Right lung (tissue), 10 donors: ENCODE results near the gene SELENOP. TPM values are rescaled to one million over a fixed set of nuclear protein-coding genes. Genes with fewer than 3 reads are reported as not detected.
"Not testable (repeated sequence)": the region's sequence is repeated elsewhere in the genome, so short reads cannot be mapped to it uniquely, and the experiment has no call there.

ENCODE experiments used
- DNase-seq, 2 donors: peaks; one replicate each; pipeline ENCODE4 v3.0.0-alpha.2; 2013
- long read RNA-seq, 8 donors: transcript quantifications; one replicate each; lab custom pipeline, GENCODE V29; 2026
- polyA plus RNA-seq, 5 donors: library from polyadenylated mRNA; unstranded; fragments of 120-200 nt; gene quantifications; one replicate each; pipeline versions ENCODE4 v1.2.1 to v1.2.3, GENCODE V29; 2013; ENCODE audit warnings: inconsistent platforms in 1 of 5, low replicate concordance in 1 of 5; ENCODE audit not compliant: insufficient read length in 5 of 5, insufficient read depth in 1 of 5

Gene SELENOP, protein sequence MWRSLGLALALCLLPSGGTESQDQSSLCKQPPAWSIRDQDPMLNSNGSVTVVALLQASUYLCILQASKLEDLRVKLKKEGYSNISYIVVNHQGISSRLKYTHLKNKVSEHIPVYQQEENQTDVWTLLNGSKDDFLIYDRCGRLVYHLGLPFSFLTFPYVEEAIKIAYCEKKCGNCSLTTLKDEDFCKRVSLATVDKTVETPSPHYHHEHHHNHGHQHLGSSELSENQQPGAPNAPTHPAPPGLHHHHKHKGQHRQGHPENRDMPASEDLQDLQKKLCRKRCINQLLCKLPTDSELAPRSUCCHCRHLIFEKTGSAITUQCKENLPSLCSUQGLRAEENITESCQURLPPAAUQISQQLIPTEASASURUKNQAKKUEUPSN
- 100 to 1,000 TPM; 408 to 914 (median 826) TPM for polyA plus RNA-seq
- long read RNA-seq, donor 1, transcript SELENOP-213 (3 exons, 653 nt): minor isoform, 8 of 480 reads
- long read RNA-seq, donor 1, transcript SELENOP-205 (2 exons, 606 nt): minor isoform, 7 of 480 reads
- long read RNA-seq, donor 1, transcript SELENOP-214 (5 exons, 2,243 nt): major isoform, 357 of 480 reads
- long read RNA-seq, donor 1, transcript SELENOP-202 (3 exons, 799 nt): minor isoform, 38 of 480 reads
- long read RNA-seq, donor 1, partial matches to known transcripts: 41 of 480 reads
- long read RNA-seq, donor 1, other reads (novel, unspliced or antisense): 26 of 480 reads
- long read RNA-seq, donor 2, full-length matches to known transcripts: 204 of 230 reads
- long read RNA-seq, donor 2, partial matches to known transcripts: 18 of 230 reads
- long read RNA-seq, donor 2, other reads (novel, unspliced or antisense): 8 of 230 reads
- long read RNA-seq, donor 3, transcript SELENOP-213 (3 exons, 653 nt): minor isoform, 6 of 225 reads
- long read RNA-seq, donor 3, transcript SELENOP-214 (5 exons, 2,243 nt): major isoform, 155 of 225 reads
- long read RNA-seq, donor 3, transcript SELENOP-202 (3 exons, 799 nt): minor isoform, 20 of 225 reads
- long read RNA-seq, donor 3, partial matches to known transcripts: 30 of 225 reads
- long read RNA-seq, donor 3, other reads (novel, unspliced or antisense): 10 of 225 reads
- long read RNA-seq, donor 4, transcript SELENOP-214 (5 exons, 2,243 nt): major isoform, 178 of 238 reads
- long read RNA-seq, donor 4, transcript SELENOP-202 (3 exons, 799 nt): minor isoform, 16 of 238 reads
- long read RNA-seq, donor 4, transcript SELENOP-208 (6 exons, 787 nt): minor isoform, 5 of 238 reads
- long read RNA-seq, donor 4, transcript SELENOP-205 (2 exons, 606 nt): minor isoform, 5 of 238 reads
- long read RNA-seq, donor 4, partial matches to known transcripts: 27 of 238 reads
- long read RNA-seq, donor 4, other reads (novel, unspliced or antisense): 5 of 238 reads
- long read RNA-seq, donor 5, transcript SELENOP-205 (2 exons, 606 nt): minor isoform, 6 of 518 reads
- long read RNA-seq, donor 5, transcript SELENOP-213 (3 exons, 653 nt): minor isoform, 21 of 518 reads
- long read RNA-seq, donor 5, transcript SELENOP-214 (5 exons, 2,243 nt): major isoform, 360 of 518 reads
- long read RNA-seq, donor 5, transcript SELENOP-202 (3 exons, 799 nt): minor isoform, 53 of 518 reads
- long read RNA-seq, donor 5, partial matches to known transcripts: 48 of 518 reads
- long read RNA-seq, donor 5, other reads (novel, unspliced or antisense): 27 of 518 reads
- long read RNA-seq, donor 6, full-length matches to known transcripts: 286 of 320 reads
- long read RNA-seq, donor 6, partial matches to known transcripts: 21 of 320 reads
- long read RNA-seq, donor 6, other reads (novel, unspliced or antisense): 13 of 320 reads
- long read RNA-seq, donor 7, full-length matches to known transcripts: 217 of 238 reads
- long read RNA-seq, donor 7, partial matches to known transcripts: 21 of 238 reads
- long read RNA-seq, donor 7, other reads (novel, unspliced or antisense): 0 of 238 reads
- long read RNA-seq, donor 8, transcript SELENOP-214 (5 exons, 2,243 nt): major isoform, 89 of 123 reads
- long read RNA-seq, donor 8, transcript SELENOP-202 (3 exons, 799 nt): minor isoform, 9 of 123 reads
- long read RNA-seq, donor 8, partial matches to known transcripts: 16 of 123 reads
- long read RNA-seq, donor 8, other reads (novel, unspliced or antisense): 5 of 123 reads

DNA sequence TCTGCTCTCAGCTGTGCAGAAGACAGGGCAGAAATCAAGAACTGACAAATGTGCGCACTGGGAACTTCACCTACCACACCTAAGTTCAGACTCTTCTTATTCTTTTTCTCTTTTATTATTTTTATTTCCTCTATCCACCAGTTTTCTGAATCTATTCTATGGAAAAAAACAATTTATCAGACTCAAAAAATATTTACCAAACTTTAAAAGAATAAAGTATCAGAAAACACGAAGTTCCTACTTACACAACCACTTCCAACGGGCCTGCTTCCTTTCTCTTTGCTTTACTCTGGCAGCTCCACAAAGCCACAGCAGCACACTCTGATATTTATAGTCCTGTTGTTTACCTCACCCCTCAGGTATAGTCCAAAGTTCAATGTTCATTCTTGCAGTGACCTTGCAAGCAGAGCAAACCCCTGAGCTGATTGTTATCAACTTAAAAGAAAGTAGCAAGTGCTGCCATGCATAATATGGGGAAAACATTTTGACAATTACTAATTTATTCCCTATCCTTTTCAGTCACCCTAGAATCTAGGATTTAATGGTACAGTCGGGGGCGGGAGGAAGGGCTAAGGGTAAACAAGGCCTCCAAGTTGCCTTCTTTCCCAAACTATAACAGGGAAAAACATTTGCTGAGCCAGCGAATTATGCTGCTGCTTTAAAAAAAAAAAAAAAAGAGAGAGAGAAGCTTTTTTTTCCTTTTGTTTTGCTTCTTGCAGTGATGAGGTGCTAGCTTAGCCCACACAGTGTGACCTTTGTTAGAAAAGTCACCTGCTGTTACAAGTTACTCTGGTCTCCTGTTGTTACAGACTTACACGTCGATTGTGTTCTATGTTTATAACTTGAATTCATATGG, at the start of gene SELENOP:
TSS of gene SELENOP (minus strand) at position 302 of the 856 bp plus-strand sequence. CDS start 3,539 bp downstream, outside the sequence.
- peak; percentile 92 to 93 for DNase-seq

DNA sequence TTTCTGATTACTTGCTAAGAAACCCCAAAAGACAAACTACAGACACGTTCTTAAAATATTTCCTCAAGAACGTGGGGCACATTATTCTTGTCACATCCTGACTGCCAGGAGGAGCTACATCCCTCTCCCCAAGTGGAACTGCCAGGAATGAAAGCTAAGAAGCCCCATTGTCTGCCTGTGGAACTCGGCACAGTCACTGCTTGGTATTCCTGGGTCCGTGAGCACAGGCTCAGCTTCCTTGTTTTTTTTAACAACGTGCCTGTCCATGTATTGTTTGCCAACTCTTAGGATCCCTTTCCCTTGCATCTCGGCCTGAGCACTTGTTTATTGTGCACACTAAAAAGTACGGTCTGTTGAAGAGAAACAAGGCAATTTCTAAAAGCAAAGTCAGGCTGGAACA, 47.0 kb upstream of the SELENOP start:
- no peak for DNase-seq

DNA sequence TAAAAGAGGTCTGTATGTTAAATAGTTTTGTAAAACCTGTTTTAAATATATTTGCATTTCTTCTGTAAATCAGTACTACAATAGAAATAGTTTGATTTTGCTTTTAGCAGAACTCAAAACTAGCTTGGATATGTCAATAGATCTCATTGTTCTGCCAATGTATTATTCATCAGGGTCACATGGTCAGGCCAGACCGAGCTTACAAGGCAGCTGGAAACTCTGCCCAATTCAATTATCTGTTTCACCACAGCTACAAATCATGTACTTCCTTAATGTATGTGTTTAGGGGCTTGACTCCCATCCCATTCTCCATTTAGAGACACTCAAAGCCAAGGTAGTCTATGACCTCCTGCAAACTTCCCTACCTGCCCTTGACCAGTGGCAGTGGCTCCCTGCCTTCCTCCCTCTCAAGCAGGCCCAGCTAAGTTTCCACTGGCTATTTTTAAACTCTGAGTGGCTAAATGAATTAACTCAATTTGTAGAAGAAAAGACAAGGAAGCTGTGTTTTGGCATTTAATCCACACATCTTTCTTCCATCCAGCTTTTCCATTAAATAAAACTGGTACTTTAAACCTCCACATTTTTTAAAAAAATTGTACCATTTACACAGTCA, 46.4 kb upstream of the SELENOP start:
- DNase-seq: no peak

DNA sequence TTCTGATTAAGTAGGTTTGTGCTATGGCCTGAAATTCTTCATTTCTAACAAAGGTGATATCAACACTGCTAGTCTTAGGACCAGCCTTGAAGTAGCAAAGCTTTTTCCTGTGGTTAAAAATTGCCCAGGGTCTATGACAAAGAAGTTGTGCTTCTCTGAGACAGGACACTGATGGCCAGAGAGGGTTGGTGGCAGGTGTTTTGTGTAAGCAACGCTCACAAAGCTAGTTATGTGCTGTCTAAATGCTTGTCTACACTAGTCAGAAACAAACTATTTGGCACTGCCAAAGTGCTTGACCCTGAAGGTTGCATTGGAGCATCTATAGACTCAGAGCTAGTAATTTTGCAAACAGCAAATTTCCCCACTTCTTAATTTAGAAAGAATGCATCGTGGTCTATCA, 44.1 kb upstream of the SELENOP start:
- DNase-seq: no peak

DNA sequence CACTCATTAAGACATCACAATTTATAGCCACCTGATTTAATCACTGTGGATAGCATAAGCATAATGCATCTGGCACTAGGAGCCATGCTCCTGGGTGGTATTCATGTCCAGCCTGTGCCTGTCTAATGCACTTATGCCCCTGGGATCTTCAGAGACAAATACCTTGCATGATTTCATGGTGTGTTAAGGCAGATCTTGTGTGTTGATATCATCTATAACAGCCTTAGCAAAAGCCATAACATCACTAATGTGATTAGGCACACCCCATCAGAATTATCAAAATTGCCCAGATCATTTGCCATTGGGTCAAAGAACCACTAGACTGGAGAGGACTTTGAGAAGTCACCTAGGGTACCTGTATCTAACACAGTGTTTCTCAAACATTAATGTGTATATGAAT, 43.7 kb upstream of the SELENOP start:
- DNase-seq: no peak

DNA sequence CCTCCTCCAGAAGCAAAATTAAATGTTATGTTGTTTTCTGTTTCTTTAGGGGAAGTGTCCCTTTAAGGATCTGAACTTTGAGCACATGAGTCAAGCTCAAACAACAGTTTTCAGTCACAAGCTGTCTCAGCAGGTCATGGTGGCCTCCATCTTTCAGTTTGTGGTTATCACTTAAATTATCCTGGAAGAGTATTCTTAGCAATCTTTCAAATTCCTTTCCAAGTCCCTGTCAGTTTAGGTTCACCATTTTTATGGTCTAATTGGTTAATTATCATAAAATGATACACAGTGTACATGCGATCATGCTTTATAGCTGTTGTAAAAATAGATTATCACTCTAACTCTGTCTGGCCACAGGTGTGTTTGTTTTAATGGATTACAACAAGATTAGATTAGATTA, 43.1 kb upstream of the SELENOP start:
- DNase-seq: no peak

DNA sequence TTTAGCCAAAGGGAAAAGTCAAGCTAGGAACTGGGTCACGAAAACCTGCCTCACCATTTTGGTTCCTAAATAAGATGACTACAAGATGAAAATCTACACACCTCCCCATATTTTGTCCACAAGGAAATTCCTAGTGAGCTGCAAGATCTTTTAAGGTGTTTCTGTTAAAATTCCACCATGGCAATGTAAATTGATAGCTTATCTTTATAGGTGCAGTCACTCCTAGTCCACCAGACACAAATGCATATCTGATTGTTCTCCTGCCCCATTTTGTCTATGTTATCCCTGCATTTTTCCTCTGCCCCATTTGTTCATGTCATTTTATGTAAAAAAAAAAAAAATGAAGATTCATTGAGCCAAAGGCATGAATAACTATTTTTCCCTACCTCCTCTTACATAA, 41.1 kb upstream of the SELENOP start:
- no peak for DNase-seq

DNA sequence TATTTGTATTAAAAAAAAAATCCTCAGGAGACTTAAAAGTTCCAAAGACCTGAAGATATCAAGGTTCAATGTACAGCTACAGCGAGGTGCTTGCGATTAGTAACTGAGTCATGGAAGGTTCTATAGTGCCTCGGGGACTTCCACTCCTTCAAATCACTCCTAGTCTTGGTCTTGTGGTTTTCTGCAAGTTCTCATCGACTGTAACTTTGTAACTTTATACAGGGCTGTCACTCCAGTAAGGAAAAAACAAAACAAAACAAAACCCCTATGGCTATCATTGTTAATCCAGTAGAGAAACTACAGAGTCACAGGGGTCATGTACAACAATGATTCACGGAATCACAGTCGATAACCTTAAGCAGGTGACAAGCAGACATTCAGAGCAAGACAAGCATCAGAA, 39.8 kb upstream of the SELENOP start:
- no peak for DNase-seq

DNA sequence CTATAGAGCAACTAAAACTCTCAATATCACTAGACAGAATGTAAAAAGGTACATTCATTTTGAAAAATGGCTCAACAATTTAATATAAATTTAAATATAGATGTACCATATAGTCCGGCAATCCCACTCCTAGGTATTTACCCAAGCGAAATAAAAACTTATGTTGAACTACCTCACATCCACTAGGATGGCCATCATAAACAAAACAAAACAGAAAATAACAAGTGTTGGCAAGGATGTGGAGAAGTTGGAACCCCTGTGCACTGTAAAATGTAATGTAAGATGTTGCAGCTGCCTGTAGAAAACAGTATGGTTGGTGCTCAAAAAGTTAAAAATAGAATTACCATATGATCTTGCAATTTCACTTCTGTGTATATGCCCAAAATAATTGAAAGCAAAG, 36.9 kb upstream of the SELENOP start:
- no peak for DNase-seq

DNA sequence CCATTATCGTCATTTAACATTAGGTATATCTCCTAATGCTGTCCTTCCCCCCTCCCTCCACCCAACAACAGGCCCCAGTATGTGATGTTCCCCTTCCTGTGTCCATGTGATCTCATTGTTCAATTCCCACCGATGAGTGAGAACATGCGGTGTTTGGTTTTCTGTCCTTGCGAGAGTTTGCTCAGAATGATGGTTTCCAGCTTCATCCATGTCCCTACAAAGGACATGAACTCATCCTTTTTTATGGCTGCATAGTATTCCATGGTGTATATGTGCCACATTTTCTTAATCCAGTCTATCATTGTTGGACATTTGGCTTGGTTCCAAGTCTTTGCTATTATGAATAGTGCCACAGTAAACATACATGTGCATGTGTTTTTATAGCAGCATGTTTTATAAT, 32.7 kb upstream of the SELENOP start:
- DNase-seq: not testable (repeated sequence)

DNA sequence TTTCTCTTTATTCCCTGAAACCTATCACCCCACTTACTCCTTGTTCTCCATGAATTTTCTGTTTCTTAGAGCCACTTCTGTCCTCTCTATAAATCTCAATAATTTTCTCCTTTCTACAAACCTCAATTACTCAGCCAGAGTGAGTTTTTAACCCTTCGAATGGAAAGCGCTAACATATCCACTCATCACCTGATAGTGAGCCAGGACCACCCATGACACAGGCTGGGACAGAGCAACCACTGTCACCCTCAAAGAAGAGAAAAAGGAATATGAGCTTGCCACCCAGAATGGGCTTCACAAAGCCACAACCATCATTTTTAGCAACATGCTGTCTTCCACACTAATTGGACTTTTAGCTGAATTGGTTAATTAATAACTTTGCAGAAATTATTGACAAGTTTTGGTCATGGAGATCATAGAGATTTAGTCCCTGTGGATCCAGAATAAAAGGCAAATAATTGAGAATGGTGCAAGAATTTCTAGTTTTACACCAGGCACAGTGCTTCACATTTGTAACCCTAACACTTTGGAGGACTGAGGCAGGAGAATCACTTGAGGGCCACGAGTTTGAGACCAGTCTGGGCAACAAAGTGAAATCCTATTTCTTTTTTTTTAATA, 32.1 kb upstream of the SELENOP start:
- no peak for DNase-seq

DNA sequence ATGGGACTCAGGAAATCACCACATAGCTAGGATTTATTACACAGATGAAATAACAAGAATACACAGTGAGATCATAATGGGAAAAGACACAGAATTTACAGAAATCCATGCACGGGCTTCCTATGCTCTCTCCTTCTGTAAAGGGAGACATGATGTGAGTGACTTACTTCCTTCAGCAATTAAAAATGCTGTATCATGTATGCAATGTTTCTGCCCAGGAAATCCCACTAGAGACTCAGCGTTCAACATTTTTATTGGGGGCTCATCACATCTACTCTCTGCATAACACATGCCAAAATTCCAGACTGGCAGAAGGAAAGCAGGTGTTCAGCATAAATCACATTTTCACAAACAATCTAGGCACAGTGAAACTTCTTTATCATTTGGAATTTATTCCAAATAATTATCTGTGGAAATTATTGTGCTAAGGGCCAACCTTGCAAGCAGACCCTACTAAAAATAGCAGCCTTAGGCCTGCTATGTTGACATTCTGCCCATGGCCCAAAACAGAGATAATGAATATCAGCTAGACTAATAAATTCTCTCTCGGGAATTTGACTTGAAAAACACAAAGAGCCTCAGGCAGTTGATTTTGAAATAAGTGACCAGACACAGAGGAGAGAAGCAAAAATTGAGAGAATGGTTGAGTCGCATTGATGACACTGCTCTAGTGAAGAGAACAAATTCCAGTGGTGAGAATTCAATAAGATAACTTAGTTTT, 31.4 kb upstream of the SELENOP start:
- no peak for DNase-seq

DNA sequence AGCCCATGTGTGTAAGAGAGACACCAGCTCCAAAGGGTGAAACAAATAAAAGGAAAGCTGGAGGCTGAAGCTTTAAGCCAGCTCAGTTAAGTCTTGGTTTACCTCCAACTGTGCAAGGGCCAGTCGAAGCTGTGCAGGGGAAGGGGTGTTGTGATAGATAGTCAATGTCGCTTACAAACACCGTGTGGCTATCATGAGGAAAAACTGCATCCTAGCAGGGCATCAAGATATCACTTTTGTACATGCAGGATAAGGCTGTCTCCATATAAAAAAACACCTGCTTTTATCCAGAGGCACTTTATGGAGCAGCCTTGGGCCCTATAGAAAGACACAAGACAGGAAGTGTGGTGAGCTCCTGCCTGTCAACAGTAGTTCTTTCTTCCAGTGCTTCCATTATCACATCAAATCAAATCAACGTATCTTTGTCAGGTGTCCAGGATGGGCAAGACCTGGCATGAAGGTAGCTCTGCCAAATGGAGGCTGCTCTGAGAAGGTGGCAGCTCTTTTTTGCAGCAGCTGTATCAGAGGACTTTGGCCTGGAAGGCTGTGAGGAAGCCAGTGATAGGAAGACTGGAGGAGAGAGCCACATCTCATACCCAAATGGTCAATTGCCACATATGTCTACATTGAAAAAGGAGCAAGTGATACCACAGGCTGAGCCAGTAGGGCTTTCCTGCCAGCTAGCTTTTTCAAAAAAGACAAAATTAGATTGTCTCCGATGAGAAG, 29.3 kb upstream of the SELENOP start:
- DNase-seq: no peak

DNA sequence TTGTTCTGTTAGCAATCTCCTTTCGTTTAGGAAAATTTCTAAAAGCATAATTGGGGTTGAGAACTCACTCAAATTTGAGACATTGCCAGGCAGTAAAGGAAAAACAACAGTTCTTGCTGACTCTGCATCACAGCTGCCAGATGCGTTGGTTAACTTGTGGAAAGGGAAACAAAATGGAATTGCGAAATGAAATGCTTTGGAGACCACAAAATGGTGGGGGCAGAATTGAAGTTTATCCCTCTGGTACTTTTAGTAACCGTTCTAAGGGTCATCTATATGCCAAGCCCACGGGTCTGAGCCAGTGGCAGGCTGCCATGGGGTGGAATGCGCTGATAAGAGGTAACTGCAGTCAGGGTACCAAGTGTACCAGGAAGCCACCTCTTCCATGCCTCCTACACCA, 28.6 kb upstream of the SELENOP start:
- peak; percentile 87 to 94 for DNase-seq

DNA sequence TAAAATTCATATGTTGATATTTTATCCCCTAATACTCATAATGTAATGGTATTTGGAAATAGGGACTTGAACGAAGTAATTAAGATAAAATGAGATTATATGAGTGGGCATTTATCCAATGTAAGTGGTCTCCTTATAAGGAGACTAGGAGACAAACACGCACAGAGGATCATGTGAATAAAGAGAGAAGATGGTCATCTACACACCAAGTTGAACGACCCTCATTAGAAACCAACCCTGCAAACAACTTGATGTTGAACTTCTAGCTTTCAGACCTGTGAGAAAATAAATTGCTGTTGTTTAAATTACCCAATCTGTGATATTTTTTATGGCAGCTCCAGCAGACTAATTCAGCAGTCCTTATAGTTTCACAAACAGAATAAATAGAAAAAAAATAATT, 27.5 kb upstream of the SELENOP start:
- peak in 1 of 2 donors; percentile 55 for DNase-seq

DNA sequence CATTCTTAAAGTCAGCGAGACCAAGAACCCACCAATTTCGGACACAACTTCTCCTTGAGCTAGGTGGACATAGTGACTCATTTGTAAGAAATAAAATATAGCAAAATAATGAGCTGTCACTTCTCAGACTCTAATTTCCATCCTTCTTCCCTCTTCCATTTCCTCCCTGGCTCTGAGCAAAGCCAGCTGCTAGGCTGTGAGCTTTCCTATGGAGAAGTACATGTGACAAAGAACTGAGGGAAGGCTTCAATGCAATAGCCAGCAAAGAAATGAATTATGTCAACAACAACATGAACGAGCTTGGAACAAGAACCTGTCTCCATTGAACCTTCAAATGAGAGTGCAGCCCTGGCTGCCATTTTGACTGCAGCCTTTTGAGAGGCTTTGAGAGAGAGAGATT, 25.9 kb upstream of the SELENOP start:
- DNase-seq: no peak
